ENCODE data around the gene PRR15.

The PRR15 gene

GRCh38 chr7:29556405-29557195 lies 7.0 kb upstream of the PRR15 start:
- Histone ChIP-seq H3K9ac (ENCODE audit: low read length) (no peak overlapping the region), H3K36me3 (ENCODE audit: control insufficient read depth, insufficient read depth, low read length) (no peaks in the 10 kb centered on the region), H3K27me3 (ENCODE audit: control insufficient read depth, insufficient read depth, low read length) (no peaks in the 10 kb centered on the region), H3K4me1 (ENCODE audit: control insufficient read depth, insufficient read depth, low read length) (no peaks in the 10 kb centered on the region), H3K4me3 (ENCODE audit: low read length) (no peak overlapping the region), H3K9me3 (ENCODE audit: control insufficient read depth, low read length) (no peaks in the 10 kb centered on the region)

GRCh38 chr7:29557954-29558353 lies 5.7 kb upstream of the PRR15 start:
- H3K27me3 ChIP-seq (ENCODE audit: control insufficient read depth, insufficient read depth, low read length), result peaks cover under 1% of the 10 kb centered on the region
- no peaks in the 10 kb centered on the region for H3K9me3 ChIP-seq (ENCODE audit: control insufficient read depth, low read length)
- H3K4me3 ChIP-seq (ENCODE audit: low read length), result no peak overlapping the region
- no peaks in the 10 kb centered on the region for H3K4me1 ChIP-seq (ENCODE audit: control insufficient read depth, insufficient read depth, low read length)
- no peak overlapping the region for H3K9ac ChIP-seq (ENCODE audit: low read length)
- H3K36me3 ChIP-seq (ENCODE audit: control insufficient read depth, insufficient read depth, low read length), result no peaks in the 10 kb centered on the region

GRCh38 chr7:29561271-29561670 lies 2.4 kb upstream of the PRR15 start:
- Histone ChIP-seq H3K9me3 (ENCODE audit: control insufficient read depth, low read length) (no peaks in the 10 kb centered on the region), H3K27me3 (ENCODE audit: control insufficient read depth, insufficient read depth, low read length) (peaks cover 12% of the 10 kb centered on the region), H3K9ac (ENCODE audit: low read length) (no peak overlapping the region), H3K4me3 (ENCODE audit: low read length) (no peak overlapping the region), H3K4me1 (ENCODE audit: control insufficient read depth, insufficient read depth, low read length) (peaks cover 8% of the 10 kb centered on the region), H3K36me3 (ENCODE audit: control insufficient read depth, insufficient read depth, low read length) (no peaks in the 10 kb centered on the region)

- Histone ChIP-seq H3K27me3 (ENCODE audit: control insufficient read depth, insufficient read depth, low read length) (peaks cover 12% of the 10 kb centered on the region), H3K9ac (ENCODE audit: low read length) (peak overlapping the region; percentile 90)
Measured at GRCh38 chr7:29562307-29562706, 1.3 kb upstream of the PRR15 start.

GRCh38 chr7:29564496-29565223 lies 1.0 kb downstream of the PRR15 start:
- peaks cover 28% of the 10 kb centered on the region for H3K4me1 ChIP-seq (ENCODE audit: control insufficient read depth, insufficient read depth, low read length)
- H3K9ac ChIP-seq (ENCODE audit: low read length), result peak overlapping the region; percentile 90
- no peaks in the 10 kb centered on the region for H3K36me3 ChIP-seq (ENCODE audit: control insufficient read depth, insufficient read depth, low read length)
- no peaks in the 10 kb centered on the region for H3K9me3 ChIP-seq (ENCODE audit: control insufficient read depth, low read length)
- H3K27me3 ChIP-seq (ENCODE audit: control insufficient read depth, insufficient read depth, low read length), result peaks cover 12% of the 10 kb centered on the region
- H3K4me3 ChIP-seq (ENCODE audit: low read length), result peak overlapping the region; percentile 79

More at GRCh38 chr7:29562307-29562706, 1.3 kb upstream of the PRR15 start:
- Histone ChIP-seq H3K4me3 (ENCODE audit: low read length) (no peak overlapping the region), H3K4me1 (ENCODE audit: control insufficient read depth, insufficient read depth, low read length) (peaks cover 18% of the 10 kb centered on the region), H3K9me3 (ENCODE audit: control insufficient read depth, low read length) (no peaks in the 10 kb centered on the region), H3K36me3 (ENCODE audit: control insufficient read depth, insufficient read depth, low read length) (no peaks in the 10 kb centered on the region)

- peaks cover 28% of the 10 kb centered on the region for H3K4me1 ChIP-seq (ENCODE audit: control insufficient read depth, insufficient read depth, low read length)
- no peaks in the 10 kb centered on the region for H3K36me3 ChIP-seq (ENCODE audit: control insufficient read depth, insufficient read depth, low read length)
- no peaks in the 10 kb centered on the region for H3K9me3 ChIP-seq (ENCODE audit: control insufficient read depth, low read length)
- peak overlapping the region; percentile 90 for H3K9ac ChIP-seq (ENCODE audit: low read length)
- H3K4me3 ChIP-seq (ENCODE audit: low read length), result peak overlapping the region; percentile 79
- H3K27me3 ChIP-seq (ENCODE audit: control insufficient read depth, insufficient read depth, low read length), result peaks cover 12% of the 10 kb centered on the region
Measured at GRCh38 chr7:29565224-29565630, 1.6 kb downstream of the PRR15 start.

- Histone ChIP-seq H3K9ac (ENCODE audit: low read length) (peak overlapping the region; percentile 90), H3K4me3 (ENCODE audit: low read length) (peak overlapping the region; percentile 79), H3K36me3 (ENCODE audit: control insufficient read depth, insufficient read depth, low read length) (no peaks in the 10 kb centered on the region), H3K9me3 (ENCODE audit: control insufficient read depth, low read length) (no peaks in the 10 kb centered on the region), H3K4me1 (ENCODE audit: control insufficient read depth, insufficient read depth, low read length) (peaks cover 28% of the 10 kb centered on the region), H3K27me3 (ENCODE audit: control insufficient read depth, insufficient read depth, low read length) (peaks cover 12% of the 10 kb centered on the region)
Measured at GRCh38 chr7:29565634-29565981, 2.0 kb downstream of the PRR15 start.

GRCh38 chr7:29565982-29566746 lies 2.5 kb downstream of the PRR15 start:
- H3K4me3 ChIP-seq (ENCODE audit: low read length), result peak overlapping the region; percentile 79
- no peaks in the 10 kb centered on the region for H3K36me3 ChIP-seq (ENCODE audit: control insufficient read depth, insufficient read depth, low read length)
- H3K27me3 ChIP-seq (ENCODE audit: control insufficient read depth, insufficient read depth, low read length), result peaks cover 12% of the 10 kb centered on the region
- H3K9ac ChIP-seq (ENCODE audit: low read length), result peak overlapping the region; percentile 90
- no peaks in the 10 kb centered on the region for H3K9me3 ChIP-seq (ENCODE audit: control insufficient read depth, low read length)
- H3K4me1 ChIP-seq (ENCODE audit: control insufficient read depth, insufficient read depth, low read length), result peaks cover 28% of the 10 kb centered on the region

GRCh38 chr7:29567174-29567573 lies 3.5 kb downstream of the PRR15 start:
- H3K4me3 ChIP-seq (ENCODE audit: low read length), result no peak overlapping the region
- no peaks in the 10 kb centered on the region for H3K9me3 ChIP-seq (ENCODE audit: control insufficient read depth, low read length)
- H3K27me3 ChIP-seq (ENCODE audit: control insufficient read depth, insufficient read depth, low read length), result peaks cover 12% of the 10 kb centered on the region

GRCh38 chr7:29569648-29570047 lies 6.0 kb downstream of the PRR15 start:
- Histone ChIP-seq H3K27me3 (ENCODE audit: control insufficient read depth, insufficient read depth, low read length) (no peaks in the 10 kb centered on the region), H3K9me3 (ENCODE audit: control insufficient read depth, low read length) (no peaks in the 10 kb centered on the region)

More at GRCh38 chr7:29567174-29567573, 3.5 kb downstream of the PRR15 start:
- H3K4me1 ChIP-seq (ENCODE audit: control insufficient read depth, insufficient read depth, low read length), result peaks cover 28% of the 10 kb centered on the region
- H3K36me3 ChIP-seq (ENCODE audit: control insufficient read depth, insufficient read depth, low read length), result no peaks in the 10 kb centered on the region
- H3K9ac ChIP-seq (ENCODE audit: low read length), result no peak overlapping the region

GRCh38 chr7:29572558-29572957 lies 8.9 kb downstream of the PRR15 start:
- Histone ChIP-seq H3K27me3 (ENCODE audit: control insufficient read depth, insufficient read depth, low read length) (no peaks in the 10 kb centered on the region), H3K9me3 (ENCODE audit: control insufficient read depth, low read length) (no peaks in the 10 kb centered on the region), H3K4me3 (ENCODE audit: low read length) (no peak overlapping the region), H3K36me3 (ENCODE audit: control insufficient read depth, insufficient read depth, low read length) (no peaks in the 10 kb centered on the region), H3K4me1 (ENCODE audit: control insufficient read depth, insufficient read depth, low read length) (peaks cover 19% of the 10 kb centered on the region), H3K9ac (ENCODE audit: low read length) (no peak overlapping the region)

More at GRCh38 chr7:29569648-29570047, 6.0 kb downstream of the PRR15 start:
- Histone ChIP-seq H3K9ac (ENCODE audit: low read length) (no peak overlapping the region), H3K36me3 (ENCODE audit: control insufficient read depth, insufficient read depth, low read length) (no peaks in the 10 kb centered on the region), H3K4me3 (ENCODE audit: low read length) (no peak overlapping the region), H3K4me1 (ENCODE audit: control insufficient read depth, insufficient read depth, low read length) (peaks cover 39% of the 10 kb centered on the region)

GRCh38 chr7:29573567-29573966 lies 9.9 kb downstream of the PRR15 start:
- peaks cover 11% of the 10 kb centered on the region for H3K4me1 ChIP-seq (ENCODE audit: control insufficient read depth, insufficient read depth, low read length)
- H3K36me3 ChIP-seq (ENCODE audit: control insufficient read depth, insufficient read depth, low read length), result no peaks in the 10 kb centered on the region
- H3K27me3 ChIP-seq (ENCODE audit: control insufficient read depth, insufficient read depth, low read length), result no peaks in the 10 kb centered on the region
- no peak overlapping the region for H3K9ac ChIP-seq (ENCODE audit: low read length)
- H3K9me3 ChIP-seq (ENCODE audit: control insufficient read depth, low read length), result no peaks in the 10 kb centered on the region
- H3K4me3 ChIP-seq (ENCODE audit: low read length), result no peak overlapping the region

All from mucosa of stomach (tissue), 1 donor.